ENCODE measurements around the gene GGA1. TPM values are rescaled to one million over a fixed set of nuclear protein-coding genes. Genes with fewer than 3 reads are reported as not detected.

The GGA1 gene
- polyA plus RNA-seq, 4 donors = 42.8 to 73.2 (median 56.0) TPM

DNA sequence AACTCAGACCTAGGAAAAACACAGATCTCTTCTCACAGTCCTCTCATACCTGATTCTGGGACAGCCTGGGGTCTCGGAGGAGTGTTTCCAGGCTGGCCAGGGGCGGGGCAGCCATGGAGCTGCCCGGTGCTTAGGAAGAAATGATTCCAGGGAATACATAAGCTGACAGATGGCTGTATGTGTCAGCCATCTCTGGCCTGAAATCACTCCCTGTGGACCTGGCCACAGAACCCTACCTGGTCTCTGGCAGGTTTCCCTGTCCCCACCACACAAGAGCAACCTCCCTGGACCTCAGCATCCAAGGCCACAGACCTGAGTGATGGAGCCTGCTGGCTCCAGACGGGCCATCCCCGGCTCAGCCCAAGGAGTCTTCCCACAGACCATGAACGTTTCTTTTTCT is 10.0 kb downstream of the GGA1 start:
- Histone ChIP-seq H3K9me3 (ENCODE audit: control insufficient read depth in 2 of 2, insufficient read depth in 1 of 2, low read depth in 1 of 2, low read length in 1 of 2) (no peaks in the 10 kb centered on the region), H3K4me1 (ENCODE audit: control insufficient read depth in 3 of 3, insufficient read depth in 2 of 3, low read depth in 1 of 3, low read length in 2 of 3) (peaks cover 0 to 5% (median under 1%) of the 10 kb centered on the region in 3 donors), H3K36me3 (ENCODE audit: control insufficient read depth in 3 of 3, insufficient read depth in 2 of 3, low read depth in 1 of 3, low read length in 3 of 3) (peaks cover 3 to 94% (median 13%) of the 10 kb centered on the region in 3 donors), H3K27me3 (ENCODE audit: control insufficient read depth in 3 of 3, insufficient read depth in 3 of 3, low read length in 3 of 3) (no peaks in the 10 kb centered on the region), H3K27ac (ENCODE audit: low read depth in 1 of 3, low read length in 2 of 3) (no peak overlapping the region), H3K4me3 (ENCODE audit: low read depth in 1 of 3, low read length in 3 of 3) (no peak overlapping the region)
- DNase-seq = no peak
- WGBS, 3 donors = 85 to 94% (median 91%) methylated on average over 6 of the region's 6 CpGs
- no peak for FAIRE-seq

DNA sequence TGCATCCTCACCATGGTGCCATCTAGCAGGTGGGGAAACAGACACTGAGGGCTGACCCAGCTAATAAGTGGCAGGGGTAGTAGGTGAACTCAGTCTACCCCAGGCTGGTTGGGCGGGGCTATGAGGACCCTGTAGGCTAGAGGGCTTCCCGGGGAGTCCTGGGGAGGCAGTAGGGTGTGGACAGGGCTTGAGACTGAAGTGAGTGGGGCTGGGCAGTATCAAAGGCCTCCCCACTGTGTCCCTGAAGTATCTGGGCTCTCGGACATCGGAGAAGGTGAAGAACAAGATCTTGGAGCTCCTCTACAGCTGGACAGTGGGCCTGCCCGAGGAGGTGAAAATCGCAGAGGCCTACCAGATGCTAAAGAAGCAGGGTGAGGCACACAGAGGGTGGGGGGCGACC is 11.4 kb downstream of the GGA1 start:
- 90 to 92% (median 90%) methylated on average over 7 of the region's 7 CpGs for WGBS, 3 donors
- no peak overlapping the region for H3K4me3 ChIP-seq (ENCODE audit: low read depth in 1 of 3, low read length in 3 of 3)
- no peaks in the 10 kb centered on the region for H3K27me3 ChIP-seq (ENCODE audit: control insufficient read depth in 3 of 3, insufficient read depth in 3 of 3, low read length in 3 of 3)
- H3K9me3 ChIP-seq (ENCODE audit: control insufficient read depth in 2 of 2, insufficient read depth in 1 of 2, low read depth in 1 of 2, low read length in 1 of 2) = no peaks in the 10 kb centered on the region
- DNase-seq (no peak), FAIRE-seq (no peak)
- peaks cover 3 to 93% (median 11%) of the 10 kb centered on the region in 3 donors for H3K36me3 ChIP-seq (ENCODE audit: control insufficient read depth in 3 of 3, insufficient read depth in 2 of 3, low read depth in 1 of 3, low read length in 3 of 3)
- no peak overlapping the region for H3K27ac ChIP-seq (ENCODE audit: low read depth in 1 of 3, low read length in 2 of 3)
- H3K4me1 ChIP-seq (ENCODE audit: control insufficient read depth in 3 of 3, insufficient read depth in 2 of 3, low read depth in 1 of 3, low read length in 2 of 3) = peaks cover 0 to 9% (median 2%) of the 10 kb centered on the region in 3 donors

DNA sequence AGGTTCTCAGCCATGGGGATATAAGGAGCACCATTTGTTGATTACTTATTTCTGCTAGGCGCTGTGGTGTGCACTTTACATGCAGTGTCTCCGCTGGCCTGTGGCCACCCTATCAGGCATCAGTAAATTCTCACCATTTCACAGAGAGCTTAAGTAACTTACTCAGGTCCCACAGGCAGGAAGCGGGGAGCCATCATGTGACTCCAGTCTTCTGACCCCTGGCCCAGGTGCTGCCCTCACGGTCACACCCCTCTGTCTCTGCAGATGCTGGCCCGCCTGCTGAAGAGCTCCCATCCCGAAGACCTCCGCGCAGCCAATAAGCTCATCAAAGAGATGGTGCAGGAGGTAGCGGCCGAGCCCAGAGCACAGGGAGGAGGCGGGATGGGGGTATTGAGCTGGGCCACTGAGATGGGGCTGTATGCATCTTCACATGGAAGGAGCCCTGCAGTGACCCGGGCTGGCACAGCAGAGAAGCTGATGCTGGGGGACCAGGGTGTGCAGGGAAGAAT is 12.8 kb downstream of the GGA1 start:
- Histone ChIP-seq H3K4me1 (ENCODE audit: control insufficient read depth in 3 of 3, insufficient read depth in 2 of 3, low read depth in 1 of 3, low read length in 2 of 3) (peaks cover under 1 to 20% (median 2%) of the 10 kb centered on the region in 3 donors), H3K9me3 (ENCODE audit: control insufficient read depth in 2 of 2, insufficient read depth in 1 of 2, low read depth in 1 of 2, low read length in 1 of 2) (no peaks in the 10 kb centered on the region), H3K4me3 (ENCODE audit: low read depth in 1 of 3, low read length in 3 of 3) (no peak overlapping the region), H3K27ac (ENCODE audit: low read depth in 1 of 3, low read length in 2 of 3) (no peak overlapping the region), H3K27me3 (ENCODE audit: control insufficient read depth in 3 of 3, insufficient read depth in 3 of 3, low read length in 3 of 3) (no peaks in the 10 kb centered on the region), H3K36me3 (ENCODE audit: control insufficient read depth in 3 of 3, insufficient read depth in 2 of 3, low read depth in 1 of 3, low read length in 3 of 3) (peaks cover 3 to 96% (median 6%) of the 10 kb centered on the region in 3 donors)
- FAIRE-seq = no peak
- no peak for DNase-seq
- 88 to 93% (median 91%) methylated on average over 12 of the region's 12 CpGs for WGBS, 3 donors

DNA sequence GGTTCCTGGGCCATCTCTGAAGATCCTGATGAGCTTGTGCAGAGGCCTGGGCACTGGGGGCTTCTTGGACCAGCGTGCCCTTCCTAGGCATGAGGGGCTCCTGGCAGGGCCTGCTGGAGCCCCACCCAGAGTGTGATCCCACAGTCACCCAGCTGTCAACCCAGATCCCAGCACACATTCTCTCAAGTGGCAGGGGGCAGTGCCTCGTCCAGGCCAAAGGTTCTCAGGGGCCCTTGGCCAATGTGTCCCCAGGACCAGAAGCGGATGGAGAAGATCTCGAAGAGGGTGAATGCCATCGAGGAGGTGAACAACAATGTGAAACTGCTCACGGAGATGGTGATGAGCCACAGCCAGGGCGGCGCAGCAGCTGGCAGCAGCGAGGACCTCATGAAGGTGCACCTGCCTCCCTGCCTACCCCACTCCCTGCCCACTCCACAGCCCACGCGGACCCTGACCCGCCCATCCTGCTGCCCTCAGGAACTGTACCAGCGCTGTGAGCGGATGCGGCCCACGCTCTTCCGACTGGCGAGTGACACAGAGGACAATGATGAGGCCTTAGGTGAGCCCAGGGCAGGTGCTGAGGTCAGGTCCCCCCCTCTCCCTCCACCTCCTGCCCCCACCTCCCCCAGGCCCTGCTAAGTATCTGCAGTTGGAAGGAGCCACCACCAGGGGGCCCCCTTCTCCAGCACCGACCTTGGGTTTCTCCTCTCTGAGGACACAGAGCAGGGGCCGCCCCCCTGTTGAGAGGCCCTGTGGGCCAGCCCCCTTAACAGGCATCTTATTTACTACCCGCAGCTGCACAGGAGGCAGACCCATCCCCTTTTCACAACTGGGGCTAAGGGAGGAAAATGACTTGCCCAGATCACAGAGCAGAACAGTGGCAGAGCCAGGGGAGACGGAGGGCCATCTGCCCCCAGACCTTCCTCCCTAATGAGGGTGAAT is 14.7 kb downstream of the GGA1 start:
- Histone ChIP-seq H3K36me3 (ENCODE audit: control insufficient read depth in 3 of 3, insufficient read depth in 2 of 3, low read depth in 1 of 3, low read length in 3 of 3) (peaks cover 0 to 96% (median 4%) of the 10 kb centered on the region in 3 donors), H3K9me3 (ENCODE audit: control insufficient read depth in 2 of 2, insufficient read depth in 1 of 2, low read depth in 1 of 2, low read length in 1 of 2) (no peaks in the 10 kb centered on the region), H3K27me3 (ENCODE audit: control insufficient read depth in 3 of 3, insufficient read depth in 3 of 3, low read length in 3 of 3) (no peaks in the 10 kb centered on the region), H3K4me3 (ENCODE audit: low read depth in 1 of 3, low read length in 3 of 3) (no peak overlapping the region), H3K4me1 (ENCODE audit: control insufficient read depth in 3 of 3, insufficient read depth in 2 of 3, low read depth in 1 of 3, low read length in 2 of 3) (peaks cover 4 to 36% (median 5%) of the 10 kb centered on the region in 3 donors), H3K27ac (ENCODE audit: low read depth in 1 of 3, low read length in 2 of 3) (peak overlapping the region in 2 of 3 donors; percentile 24 to 52)
- DNase-seq = peak; percentile 58 to 77
- WGBS, 3 donors = 41 to 62% (median 50%) methylated on average over 16 to 22 of the region's 22 CpGs
- FAIRE-seq = no peak

DNA sequence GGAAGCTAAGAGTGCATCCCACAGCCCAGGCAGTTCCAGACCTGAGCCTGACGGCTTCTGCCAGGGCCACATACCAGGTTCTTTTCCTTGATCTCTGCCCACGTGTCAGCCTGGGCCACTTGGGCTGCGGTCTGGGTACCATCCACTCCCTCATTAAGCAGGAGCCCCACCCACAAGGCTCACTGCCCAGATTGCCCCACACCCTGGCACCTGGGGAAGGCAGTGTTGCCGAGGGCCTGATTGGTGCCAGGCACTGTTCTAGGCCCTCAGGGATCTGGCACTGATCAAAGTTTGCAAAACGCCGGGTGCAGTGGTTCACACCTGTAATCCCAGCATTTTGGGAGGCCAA is 15.4 kb downstream of the GGA1 start:
- no peak for FAIRE-seq
- H3K4me1 ChIP-seq (ENCODE audit: control insufficient read depth in 3 of 3, insufficient read depth in 2 of 3, low read depth in 1 of 3, low read length in 2 of 3) = peaks cover 4 to 36% (median 5%) of the 10 kb centered on the region in 3 donors
- peak in 1 of 2 donors; percentile 90 for DNase-seq
- H3K9me3 ChIP-seq (ENCODE audit: control insufficient read depth in 2 of 2, insufficient read depth in 1 of 2, low read depth in 1 of 2, low read length in 1 of 2) = no peaks in the 10 kb centered on the region
- 15 to 54% (median 32%) methylated on average over 6 of the region's 6 CpGs for WGBS, 3 donors
- H3K36me3 ChIP-seq (ENCODE audit: control insufficient read depth in 3 of 3, insufficient read depth in 2 of 3, low read depth in 1 of 3, low read length in 3 of 3) = peaks cover 0 to 95% (median 4%) of the 10 kb centered on the region in 3 donors
- H3K27ac ChIP-seq (ENCODE audit: low read depth in 1 of 3, low read length in 2 of 3) = peak overlapping the region in 2 of 3 donors; percentile 24 to 52
- H3K27me3 ChIP-seq (ENCODE audit: control insufficient read depth in 3 of 3, insufficient read depth in 3 of 3, low read length in 3 of 3) = no peaks in the 10 kb centered on the region
- no peak overlapping the region for H3K4me3 ChIP-seq (ENCODE audit: low read depth in 1 of 3, low read length in 3 of 3)

DNA sequence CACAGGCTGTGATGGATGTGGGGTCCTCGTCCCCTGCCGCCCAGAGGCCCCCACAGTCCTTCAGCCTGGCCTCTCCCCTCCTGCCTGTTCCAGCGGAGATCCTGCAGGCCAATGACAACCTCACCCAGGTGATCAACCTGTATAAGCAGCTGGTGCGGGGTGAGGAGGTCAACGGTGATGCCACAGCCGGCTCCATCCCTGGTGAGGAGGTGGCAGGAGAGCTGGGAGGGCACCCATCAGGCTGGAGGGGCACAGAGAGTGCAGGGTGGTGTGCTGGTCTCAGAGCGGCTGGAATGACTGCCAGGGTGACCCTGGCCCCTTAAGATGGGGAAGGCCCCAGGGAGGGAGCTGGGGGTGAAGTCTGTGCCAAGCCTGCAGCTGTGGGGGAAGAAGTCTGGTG is 16.2 kb downstream of the GGA1 start:
- DNase-seq (no peak), FAIRE-seq (no peak)
- Histone ChIP-seq H3K27ac (ENCODE audit: low read depth in 1 of 3, low read length in 2 of 3) (no peak overlapping the region), H3K4me3 (ENCODE audit: low read depth in 1 of 3, low read length in 3 of 3) (no peak overlapping the region), H3K36me3 (ENCODE audit: control insufficient read depth in 3 of 3, insufficient read depth in 2 of 3, low read depth in 1 of 3, low read length in 3 of 3) (peaks cover 0 to 95% (median 10%) of the 10 kb centered on the region in 3 donors), H3K9me3 (ENCODE audit: control insufficient read depth in 2 of 2, insufficient read depth in 1 of 2, low read depth in 1 of 2, low read length in 1 of 2) (no peaks in the 10 kb centered on the region), H3K27me3 (ENCODE audit: control insufficient read depth in 3 of 3, insufficient read depth in 3 of 3, low read length in 3 of 3) (no peaks in the 10 kb centered on the region), H3K4me1 (ENCODE audit: control insufficient read depth in 3 of 3, insufficient read depth in 2 of 3, low read depth in 1 of 3, low read length in 2 of 3) (peaks cover 4 to 39% (median 5%) of the 10 kb centered on the region in 3 donors)
- 89 to 92% (median 90%) methylated on average over 7 of the region's 7 CpGs for WGBS, 3 donors

DNA sequence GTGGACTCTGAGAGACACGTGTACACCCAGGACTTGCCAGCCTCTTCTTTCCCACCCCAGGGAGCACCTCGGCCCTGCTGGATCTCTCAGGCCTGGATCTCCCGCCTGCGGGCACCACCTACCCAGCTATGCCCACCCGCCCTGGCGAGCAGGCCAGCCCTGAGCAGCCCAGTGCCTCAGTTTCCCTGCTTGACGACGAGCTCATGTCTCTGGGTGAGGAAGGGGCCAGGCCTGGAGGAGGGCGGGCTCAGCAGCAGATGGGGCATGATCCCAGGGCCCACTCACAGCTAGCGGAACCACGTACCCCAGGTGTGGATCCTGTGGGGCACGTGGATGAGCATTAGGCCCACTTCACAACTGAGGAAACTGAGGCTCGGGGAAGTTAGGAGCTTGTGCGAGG is 17.1 kb downstream of the GGA1 start:
- FAIRE-seq (no peak), DNase-seq (no peak)
- peaks cover 0 to 95% (median 6%) of the 10 kb centered on the region in 3 donors for H3K36me3 ChIP-seq (ENCODE audit: control insufficient read depth in 3 of 3, insufficient read depth in 2 of 3, low read depth in 1 of 3, low read length in 3 of 3)
- H3K27ac ChIP-seq (ENCODE audit: low read depth in 1 of 3, low read length in 2 of 3) = peak overlapping the region in 2 of 3 donors; percentile 0 to 27
- 78 to 85% (median 85%) methylated on average over 14 of the region's 14 CpGs for WGBS, 3 donors
- H3K9me3 ChIP-seq (ENCODE audit: control insufficient read depth in 2 of 2, insufficient read depth in 1 of 2, low read depth in 1 of 2, low read length in 1 of 2) = no peaks in the 10 kb centered on the region
- peaks cover 4 to 48% (median 5%) of the 10 kb centered on the region in 3 donors for H3K4me1 ChIP-seq (ENCODE audit: control insufficient read depth in 3 of 3, insufficient read depth in 2 of 3, low read depth in 1 of 3, low read length in 2 of 3)
- no peak overlapping the region for H3K4me3 ChIP-seq (ENCODE audit: low read depth in 1 of 3, low read length in 3 of 3)
- H3K27me3 ChIP-seq (ENCODE audit: control insufficient read depth in 3 of 3, insufficient read depth in 3 of 3, low read length in 3 of 3) = no peaks in the 10 kb centered on the region

DNA sequence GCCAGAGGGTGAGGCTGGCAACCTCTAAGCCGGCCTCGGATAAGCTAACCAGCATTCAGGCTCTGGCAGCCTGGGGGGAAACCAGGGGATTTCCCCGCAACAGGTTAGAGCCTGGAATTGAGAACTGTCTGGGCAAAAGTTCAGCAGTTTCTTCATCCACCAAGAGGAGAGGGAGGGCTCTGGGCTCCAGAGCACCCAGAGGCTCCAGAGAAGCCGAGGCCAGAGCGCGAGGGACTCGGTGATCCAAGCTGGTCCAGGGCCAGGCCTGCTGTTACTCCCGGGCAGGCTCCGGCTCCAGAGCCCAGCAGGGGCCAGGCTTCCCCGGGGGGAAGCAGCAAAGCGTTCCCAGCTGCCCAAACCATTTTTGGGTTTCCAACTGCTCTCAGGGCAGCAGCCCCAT is 17.5 kb downstream of the GGA1 start:
- H3K27me3 ChIP-seq (ENCODE audit: control insufficient read depth in 3 of 3, insufficient read depth in 3 of 3, low read length in 3 of 3) = no peaks in the 10 kb centered on the region
- peak in 1 of 2 donors; percentile 55 for DNase-seq
- H3K9me3 ChIP-seq (ENCODE audit: control insufficient read depth in 2 of 2, insufficient read depth in 1 of 2, low read depth in 1 of 2, low read length in 1 of 2) = no peaks in the 10 kb centered on the region
- no peak for FAIRE-seq
- peaks cover 4 to 51% (median 5%) of the 10 kb centered on the region in 3 donors for H3K4me1 ChIP-seq (ENCODE audit: control insufficient read depth in 3 of 3, insufficient read depth in 2 of 3, low read depth in 1 of 3, low read length in 2 of 3)
- H3K36me3 ChIP-seq (ENCODE audit: control insufficient read depth in 3 of 3, insufficient read depth in 2 of 3, low read depth in 1 of 3, low read length in 3 of 3) = peaks cover 0 to 96% (median 6%) of the 10 kb centered on the region in 3 donors
- H3K4me3 ChIP-seq (ENCODE audit: low read depth in 1 of 3, low read length in 3 of 3) = no peak overlapping the region
- 40 to 45% (median 40%) methylated on average over 11 of the region's 11 CpGs for WGBS, 3 donors
- peak overlapping the region in 2 of 3 donors; percentile 27 to 33 for H3K27ac ChIP-seq (ENCODE audit: low read depth in 1 of 3, low read length in 2 of 3)
